A549 (cell line): ENCODE results near the gene WASF3. TPM values are rescaled to one million over a fixed set of nuclear protein-coding genes. Genes with fewer than 3 reads are reported as not detected.

Experiments used
- ATAC-seq, 2 experiments: fragments of 200-7000 bp in 1 of 2; fragments of >200 bp in 1 of 2; cut with Nextera tagmentation in 1 of 2; cut with Tn5 transposase in 1 of 2; 3 replicates each; pipeline versions ENCODE4 v1.8.0 to v1.9.1; 2018 to 2020; ENCODE audit warnings: mild to moderate bottlenecking in 1 of 2, moderate library complexity in 1 of 2
- CTCF ChIA-PET: fragments of 300-600 bp; sonication (Branson Sonifier 250); formaldehyde crosslinking; extraction: SDS; loops from one replicate; lab custom pipeline; 2021; ENCODE audit warnings: antibody characterized with exemption, inconsistent platforms; lab: Yijun Ruan, JAX
- POLR2A ChIA-PET: fragments of 350-600 bp; formaldehyde crosslinking; extraction: SDS; loops from one replicate; lab custom pipeline; 2021; ENCODE audit warnings: antibody characterized with exemption, inconsistent platforms; lab: Yijun Ruan, JAX
- DNase-seq, 2 experiments: peaks; one replicate each; pipeline versions ENCODE4 v3.0.0 to v3.0.0-alpha.2; 2011 to 2016; ENCODE audit warnings: low read depth in 1 of 2, low spot score in 1 of 2
- FAIRE-seq: peaks from 2 replicates; lab custom pipeline; 2011; peaks lifted over from hg19 to GRCh38; lab: Jason Lieb, UNC
- H3K27ac ChIP-seq, 2 experiments: fragments of >200 bp; sonication (Bioruptor Twin); formaldehyde crosslinking; 3 replicates each; pipeline ENCODE4 v1.5.1; 2016 to 2017
- H3K4me1 ChIP-seq: fragments of >200 bp; sonication (Bioruptor Twin); formaldehyde crosslinking; 3 replicates; pipeline ENCODE4 v1.6.1; 2016
- H3K4me2 ChIP-seq: fragments of >200 bp; sonication (Bioruptor Twin); formaldehyde crosslinking; 3 replicates; pipeline ENCODE4 v1.6.1; 2016
- H3K4me3 ChIP-seq: fragments of >200 bp; sonication (Bioruptor Twin); formaldehyde crosslinking; 3 replicates; pipeline ENCODE4 v1.5.1; 2016
- H3K9me3 ChIP-seq: fragments of >200 bp; sonication (Bioruptor Twin); formaldehyde crosslinking; 3 replicates; pipeline ENCODE4 v1.6.1; 2016
- BCL3 ChIP-seq: fragments of >200 bp; sonication (Bioruptor Twin); formaldehyde crosslinking; IDR thresholded peaks from 3 replicates; pipeline ENCODE4 v1.6.1; 2016
- CHD2 ChIP-seq: fragments of 150-350 bp; IDR thresholded peaks from 2 replicates; pipeline ENCODE4 v1.6.1; 2014; ENCODE audit warnings: low read length; ENCODE audit not compliant: partially characterized antibody
- EHF ChIP-seq: fragments of 250-450 bp; sonication (Bioruptor Pico); IDR thresholded peaks from 2 replicates; pipeline ENCODE4 v1.5.0; 2020; ENCODE audit warnings: mild to moderate bottlenecking
- ELK1 ChIP-seq: fragments of 150-350 bp; IDR thresholded peaks from 2 replicates; pipeline ENCODE4 v1.6.1; 2014; ENCODE audit warnings: low read depth, mild to moderate bottlenecking, low read length
- EP300 ChIP-seq, 2 experiments: fragments of >200 bp; sonication (Bioruptor Twin); formaldehyde crosslinking; IDR thresholded peaks; 2 replicates in 1 of 2; 3 replicates in 1 of 2; pipeline ENCODE4 v1.6.1; 2016 to 2017
- FOSL2 ChIP-seq, 2 experiments: fragments of 450-650 bp in 1 of 2; fragments of >200 bp in 1 of 2; sonication (Bioruptor Twin) in 1 of 2; formaldehyde crosslinking; IDR thresholded peaks; 2 replicates each; pipeline versions ENCODE4 v1.5.0 to v1.6.1; 2016 to 2020; ENCODE audit warnings: mild to moderate bottlenecking in 1 of 2, moderate library complexity in 1 of 2
- HES2 ChIP-seq: fragments of >200 bp; sonication (Bioruptor Twin); formaldehyde crosslinking; IDR thresholded peaks from 2 replicates; pipeline ENCODE4 v1.6.1; 2016
- HMGXB4 ChIP-seq: fragments of 250-450 bp; sonication (Bioruptor Pico); IDR thresholded peaks from 2 replicates; pipeline ENCODE4 v1.5.0; 2021; ENCODE audit warnings: mild to moderate bottlenecking, moderate library complexity, borderline replicate concordance
- HOXA7 ChIP-seq: fragments of 250-450 bp; sonication (Bioruptor Pico); IDR thresholded peaks from 2 replicates; pipeline ENCODE4 v1.5.0; 2020; ENCODE audit warnings: mild to moderate bottlenecking, moderate library complexity
- HOXB13 ChIP-seq: fragments of 250-450 bp; sonication (Bioruptor Pico); IDR thresholded peaks from 2 replicates; pipeline ENCODE4 v1.5.0; 2020; ENCODE audit warnings: low read depth, mild to moderate bottlenecking, moderate library complexity
- HOXB5 ChIP-seq: fragments of 250-450 bp; sonication (Bioruptor Pico); IDR thresholded peaks from 2 replicates; pipeline ENCODE4 v1.5.0; 2020; ENCODE audit warnings: mild to moderate bottlenecking, moderate library complexity
- JUN ChIP-seq, 2 experiments: fragments of >200 bp; sonication (Bioruptor Twin); formaldehyde crosslinking; IDR thresholded peaks; 2 replicates in 1 of 2; 3 replicates in 1 of 2; pipeline ENCODE4 v1.6.1; 2016 to 2017
- KDM5A ChIP-seq: fragments of 200-600 bp; sonication (generic); IDR thresholded peaks from 2 replicates; pipeline ENCODE4 v1.6.1; 2016; ENCODE audit warnings: antibody characterized with exemption, mild to moderate bottlenecking
- MAZ ChIP-seq: fragments of 150-350 bp; IDR thresholded peaks from 2 replicates; pipeline ENCODE4 v1.6.1; 2014; ENCODE audit warnings: antibody characterized with exemption, low read depth, low read length, borderline replicate concordance
- MYC ChIP-seq: IDR thresholded peaks from 2 replicates; pipeline ENCODE4 v1.6.1; 2012; ENCODE audit warnings: mild to moderate bottlenecking, inconsistent platforms, low read length, improper control_type of control experiment, borderline replicate concordance
- NPAS2 ChIP-seq: fragments of 250-450 bp; sonication (Bioruptor Pico); IDR thresholded peaks from 2 replicates; pipeline ENCODE4 v1.8.0; 2022; ENCODE audit warnings: mild to moderate bottlenecking, moderate library complexity, borderline replicate concordance
- NR3C1 ChIP-seq: fragments of >200 bp; sonication (Bioruptor Twin); formaldehyde crosslinking; IDR thresholded peaks from 3 replicates; pipeline ENCODE4 v1.6.1; 2017
- PBX3 ChIP-seq: IDR thresholded peaks from 2 replicates; pipeline ENCODE4 v1.6.1; 2012
- PHF8 ChIP-seq: fragments of 200-600 bp; sonication (generic); IDR thresholded peaks from 2 replicates; pipeline ENCODE4 v1.6.1; 2016; ENCODE audit warnings: low read depth, mild to moderate bottlenecking, antibody characterized with exemption, moderate library complexity, borderline replicate concordance
- POLR2AphosphoS2 ChIP-seq: conservative IDR thresholded peaks from 2 replicates; pipeline ENCODE4 v1.6.1; 2012; ENCODE audit warnings: low read length, improper control_type of control experiment, inconsistent platforms
- RARB ChIP-seq: fragments of 250-450 bp; sonication (Bioruptor Pico); IDR thresholded peaks from 2 replicates; pipeline ENCODE4 v1.8.0; 2021; ENCODE audit warnings: mild to moderate bottlenecking, moderate library complexity
- RFX5 ChIP-seq: fragments of 450-650 bp; IDR thresholded peaks from 2 replicates; pipeline ENCODE4 v1.7.1; 2014; ENCODE audit warnings: antibody characterized with exemption, mild to moderate bottlenecking, moderate library complexity
- SMC3 ChIP-seq: fragments of >200 bp; sonication (Bioruptor Twin); formaldehyde crosslinking; IDR thresholded peaks from 3 replicates; pipeline ENCODE4 v1.6.1; 2018; ENCODE audit warnings: inconsistent platforms
- SREBF2 ChIP-seq: fragments of 450-650 bp; IDR thresholded peaks from 2 replicates; pipeline ENCODE4 v1.6.1; 2014; ENCODE audit warnings: mild to moderate bottlenecking, moderate library complexity
- TFCP2L1 ChIP-seq: fragments of 250-450 bp; sonication (Bioruptor Pico); IDR thresholded peaks from 2 replicates; pipeline ENCODE4 v1.5.0; 2021; ENCODE audit warnings: mild to moderate bottlenecking
- ZC3H11A ChIP-seq: fragments of 450-650 bp; IDR thresholded peaks from 2 replicates; pipeline ENCODE4 v1.6.1; 2014; ENCODE audit warnings: antibody characterized with exemption, mild to moderate bottlenecking
- ZFP36 ChIP-seq: fragments of 450-650 bp; IDR thresholded peaks from 2 replicates; pipeline ENCODE4 v1.6.1; 2014; ENCODE audit warnings: borderline replicate concordance; ENCODE audit not compliant: partially characterized antibody
- WGBS: methylation state at CpG from one replicate; pipeline ENCODE4 v1.1.6; 2017; ENCODE audit errors: missing lambda C conversion rate; 5-methylcytosine and 5-hydroxymethylcytosine counted together
- polyA plus RNA-seq, 4 experiments: library from polyadenylated mRNA; depleted of rRNA in 3 of 4; stranded (reverse); fragments of >200 nt; fragmentation: RNase III in 1 of 4; extraction: RNeasy Plus Mini Kit Qiagen cat#74134 plus additional on column Dnase treatment in 1 of 4; gene quantifications; 2 replicates in 3 of 4; 3 replicates in 1 of 4; pipeline ENCODE4 v1.2.3, GENCODE V29; 2011 to 2017

WASF3 gene
- polyA plus RNA-seq, 2 of the 4 experiments (the other 2 are of a cell fraction), result 0.09 to 0.56 TPM

- FAIRE-seq (no peak), DNase-seq (no peak), ATAC-seq (no peak)
- CTCF ChIA-PET, result no interaction called here
- Histone ChIP-seq H3K4me1 (no peaks in the 10 kb centered on the region), H3K4me3 (no peak overlapping the region), H3K9me3 (no peaks in the 10 kb centered on the region), H3K27ac (no peak overlapping the region), H3K4me2 (no peak overlapping the region)
- POLR2A ChIA-PET, result no interaction called here
- TF ChIP-seq SREBF2, result no peak
- TF ChIP-seq RFX5, result no peak
- TF ChIP-seq ZFP36, result no peak
- TF ChIP-seq EHF (CRISPR knock-in tag), result no peak
- no peak for TF ChIP-seq PHF8
- no peak for TF ChIP-seq PBX3
- TF ChIP-seq CHD2, result no peak
- no peak for TF ChIP-seq BCL3
- TF ChIP-seq HOXB13 (CRISPR knock-in tag), result no peak
- TF ChIP-seq NR3C1, result no peak
- no peak for TF ChIP-seq HOXA7 (CRISPR knock-in tag)
- TF ChIP-seq HMGXB4, result no peak
- no peak for TF ChIP-seq SMC3
- no peak for TF ChIP-seq EP300 (IDR thresholded peaks at IDR 0.05)
- no peak for TF ChIP-seq ZC3H11A
- no peak for TF ChIP-seq HES2
- TF ChIP-seq HOXB5, result no peak
- TF ChIP-seq NPAS2 (CRISPR knock-in tag), result no peak
- 35% methylated on average over 6 of the region's 6 CpGs for WGBS
Measured at GRCh38 chr13:26660766-26661165, 103.3 kb downstream of the WASF3 start.

- 15% methylated on average over 4 of the region's 4 CpGs for WGBS
- Histone ChIP-seq H3K4me3 (no peak overlapping the region), H3K9me3 (no peaks in the 10 kb centered on the region), H3K27ac (no peak overlapping the region), H3K4me2 (no peak overlapping the region), H3K4me1 (no peaks in the 10 kb centered on the region)
- FAIRE-seq (no peak), ATAC-seq (no peak), DNase-seq (no peak)
- ChIA-PET CTCF (interaction anchor here (1.1 kb wide), 1 partner anchor 34 kb away, joined by 3 read pairs; no protein-coding TSS in a partner anchor), POLR2A (no interaction called here)
- TF ChIP-seq JUN (IDR thresholded peaks at IDR 0.05) (no peak), RARB (CRISPR knock-in tag) (no peak), MYC (no peak), EP300 (IDR thresholded peaks at IDR 0.05) (no peak), KDM5A (no peak), ELK1 (no peak), PBX3 (no peak), TFCP2L1 (no peak), NPAS2 (CRISPR knock-in tag) (no peak), FOSL2 (IDR thresholded peaks at IDR 0.05) (no peak), FOSL2 (CRISPR knock-in tag; IDR thresholded peaks at IDR 0.05) (no peak), POLR2AphosphoS2 (no peak), MAZ (no peak)
Measured at GRCh38 chr13:26663791-26664190, 106.3 kb downstream of the WASF3 start.
